NT2/D1 (cell line): ENCODE measurements around the gene PDZRN3.

Source experiments
- DNase-seq: peaks from one replicate; pipeline ENCODE4 v3.0.0-alpha.2; 2011; ENCODE audit warnings: low read depth, low spot score
- H3K27me3 ChIP-seq: 2 replicates; pipeline ENCODE4 v1.6.0; 2011; ENCODE audit warnings: mild to moderate bottlenecking; ENCODE audit not compliant: insufficient read length, insufficient read depth
- H3K36me3 ChIP-seq: 2 replicates; pipeline ENCODE4 v1.6.1; 2011; ENCODE audit warnings: mild to moderate bottlenecking, low read length, mixed read lengths; ENCODE audit not compliant: insufficient read depth, insufficient read length
- H3K4me1 ChIP-seq: 2 replicates; pipeline ENCODE4 v1.5.1; 2011; ENCODE audit not compliant: insufficient read depth, insufficient read length
- H3K4me3 ChIP-seq: 2 replicates; pipeline ENCODE4 v1.5.1; 2011; ENCODE audit warnings: low read depth; ENCODE audit not compliant: insufficient read length
- H3K9ac ChIP-seq: 2 replicates; pipeline ENCODE4 v1.6.0; 2011; ENCODE audit warnings: low read depth; ENCODE audit not compliant: insufficient read length
- H3K9me3 ChIP-seq: 2 replicates; pipeline ENCODE4 v1.5.1; 2011; ENCODE audit warnings: mild to moderate bottlenecking, low read length; ENCODE audit not compliant: insufficient read depth
- SUZ12 ChIP-seq: IDR thresholded peaks from 2 replicates; pipeline ENCODE4 v1.6.1; 2011; ENCODE audit not compliant: insufficient read length, insufficient read depth; ENCODE audit errors: extremely low read depth
- YY1 ChIP-seq: IDR thresholded peaks from 2 replicates; pipeline ENCODE4 v1.6.1; 2011; ENCODE audit not compliant: insufficient read length, insufficient read depth
- ZNF274 ChIP-seq: IDR thresholded peaks from 2 replicates; pipeline ENCODE4 v1.6.1; 2011; ENCODE audit warnings: mild to moderate bottlenecking, low read depth, low read length

The PDZRN3 gene

GRCh38 chr3:73389117-73389813 lies 235.5 kb downstream of the PDZRN3 start:
- H3K9ac ChIP-seq, result no peak overlapping the region
- TF ChIP-seq ZNF274 (no peak), SUZ12 (no peak), YY1 (no peak)
- peaks cover 19% of the 10 kb centered on the region for H3K36me3 ChIP-seq
- no peak overlapping the region for H3K4me3 ChIP-seq
- DNase-seq, result no peak
- H3K4me1 ChIP-seq, result no peaks in the 10 kb centered on the region
- H3K9me3 ChIP-seq, result no peaks in the 10 kb centered on the region; the same call in 1 of the 2 replicates
- no peaks in the 10 kb centered on the region for H3K27me3 ChIP-seq

GRCh38 chr3:73385568-73385967 lies 239.2 kb downstream of the PDZRN3 start:
- DNase-seq, result no peak
- Histone ChIP-seq H3K9ac (no peak overlapping the region), H3K9me3 (no peaks in the 10 kb centered on the region; the same call in 1 of the 2 replicates), H3K36me3 (peaks cover 27% of the 10 kb centered on the region), H3K27me3 (no peaks in the 10 kb centered on the region), H3K4me1 (no peaks in the 10 kb centered on the region), H3K4me3 (no peak overlapping the region)
- TF ChIP-seq ZNF274 (no peak), SUZ12 (no peak), YY1 (no peak)

GRCh38 chr3:73384091-73384906 lies 240.4 kb downstream of the PDZRN3 start:
- Histone ChIP-seq H3K4me3 (no peak overlapping the region), H3K27me3 (no peaks in the 10 kb centered on the region), H3K4me1 (no peaks in the 10 kb centered on the region), H3K9me3 (no peaks in the 10 kb centered on the region; the same call in 1 of the 2 replicates), H3K36me3 (peaks cover 19% of the 10 kb centered on the region), H3K9ac (no peak overlapping the region)
- TF ChIP-seq ZNF274 (no peak), SUZ12 (no peak), YY1 (no peak)
- DNase-seq, result no peak

- H3K9ac ChIP-seq, result no peak overlapping the region
- no peak for DNase-seq
These were observed 241.2 kb downstream of the PDZRN3 start for GRCh38 chr3:73383470-73384049.

GRCh38 chr3:73381551-73381950 lies 243.2 kb downstream of the PDZRN3 start:
- DNase-seq, result no peak
- no peaks in the 10 kb centered on the region for H3K27me3 ChIP-seq
- no peak for TF ChIP-seq YY1
- TF ChIP-seq SUZ12, result no peak
- no peak overlapping the region for H3K4me3 ChIP-seq
- no peaks in the 10 kb centered on the region; the same call in 1 of the 2 replicates for H3K9me3 ChIP-seq
- peaks cover 16% of the 10 kb centered on the region for H3K36me3 ChIP-seq
- no peak overlapping the region for H3K9ac ChIP-seq
- H3K4me1 ChIP-seq, result no peaks in the 10 kb centered on the region

More at GRCh38 chr3:73383470-73384049, 241.2 kb downstream of the PDZRN3 start:
- Histone ChIP-seq H3K27me3 (no peaks in the 10 kb centered on the region), H3K9me3 (no peaks in the 10 kb centered on the region; the same call in 1 of the 2 replicates), H3K36me3 (peaks cover 19% of the 10 kb centered on the region), H3K4me3 (no peak overlapping the region), H3K4me1 (no peaks in the 10 kb centered on the region)
- TF ChIP-seq SUZ12 (no peak), YY1 (no peak), ZNF274 (no peak)

- H3K4me1 ChIP-seq, result no peaks in the 10 kb centered on the region
- peaks cover 16% of the 10 kb centered on the region for H3K36me3 ChIP-seq
- DNase-seq, result no peak
- TF ChIP-seq SUZ12, result no peak
- no peak for TF ChIP-seq ZNF274
- TF ChIP-seq YY1, result no peak
- no peaks in the 10 kb centered on the region; the same call in 1 of the 2 replicates for H3K9me3 ChIP-seq
- no peaks in the 10 kb centered on the region for H3K27me3 ChIP-seq
- H3K9ac ChIP-seq, result no peak overlapping the region
- H3K4me3 ChIP-seq, result no peak overlapping the region
These were observed 243.8 kb downstream of the PDZRN3 start for GRCh38 chr3:73380735-73381532.
